ENCODE data around the gene CYTH3.

The CYTH3 gene

DNA sequence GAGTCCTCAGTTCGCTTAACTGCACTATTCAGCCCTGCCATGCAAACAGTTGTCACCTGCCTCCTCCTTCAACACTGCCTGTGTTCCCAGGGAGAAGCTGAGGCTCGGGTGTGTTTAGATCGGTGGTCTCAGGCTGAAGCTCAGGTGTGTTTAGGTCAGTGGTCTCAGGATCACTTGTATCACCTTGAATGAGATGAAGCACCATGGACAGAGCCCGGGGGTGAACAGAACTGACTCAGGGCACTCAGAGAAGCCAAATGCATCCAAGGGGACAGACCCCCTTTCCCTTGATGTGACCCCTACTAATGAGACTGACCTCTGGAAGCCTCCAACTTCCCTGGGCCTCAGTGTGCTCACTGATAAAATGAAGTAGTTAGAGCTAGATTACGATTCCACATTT, 84.0 kb downstream of the CYTH3 start:
- no peak for DNase-seq

DNA sequence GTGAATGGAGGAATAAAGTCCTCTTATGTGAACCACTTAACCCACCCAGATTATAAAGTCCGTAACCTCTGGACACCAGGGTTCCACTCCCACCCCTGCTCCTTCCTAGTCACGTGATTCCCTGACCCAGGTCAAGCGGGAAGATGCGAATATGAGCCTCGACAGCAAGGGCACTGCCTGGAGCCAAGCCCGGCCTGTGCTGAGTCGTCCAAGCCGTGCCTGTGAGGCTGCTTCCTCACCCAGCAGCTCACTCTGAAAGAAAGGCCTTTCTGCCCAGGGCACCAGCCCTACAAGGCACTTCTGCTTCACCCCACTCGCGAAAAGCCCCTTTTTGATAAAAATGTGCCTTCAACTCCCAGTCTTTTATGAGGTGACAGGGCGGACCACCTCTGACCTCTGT, 85.8 kb downstream of the CYTH3 start:
- DNase-seq, result no peak

- no peak for DNase-seq
Observed at GRCh38 chr7:6182993-6183392, 89.4 kb downstream of the CYTH3 start.

DNA sequence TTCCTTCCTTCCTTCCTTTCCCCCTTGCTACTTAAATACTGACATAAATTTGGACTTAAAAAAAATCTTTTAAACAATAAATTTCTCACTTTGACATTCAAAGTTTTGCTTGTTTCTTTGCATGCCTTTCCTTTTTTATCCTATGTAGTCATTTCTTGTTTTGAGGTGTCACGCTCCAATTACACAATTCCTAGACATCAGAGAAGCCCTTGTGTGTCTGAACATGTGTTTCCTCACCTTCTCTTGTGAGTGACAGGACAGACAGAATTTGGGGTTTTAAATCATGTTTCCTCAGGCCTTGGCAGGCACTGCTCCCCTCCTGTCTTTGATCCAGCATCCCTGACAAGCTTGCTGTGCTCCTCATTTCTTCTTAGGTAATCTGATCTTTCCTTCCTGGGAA, 91.3 kb downstream of the CYTH3 start:
- no peak for DNase-seq

GRCh38 chr7:6180344-6180725, 92.1 kb downstream of the CYTH3 start:
- DNase-seq, result no peak

DNA sequence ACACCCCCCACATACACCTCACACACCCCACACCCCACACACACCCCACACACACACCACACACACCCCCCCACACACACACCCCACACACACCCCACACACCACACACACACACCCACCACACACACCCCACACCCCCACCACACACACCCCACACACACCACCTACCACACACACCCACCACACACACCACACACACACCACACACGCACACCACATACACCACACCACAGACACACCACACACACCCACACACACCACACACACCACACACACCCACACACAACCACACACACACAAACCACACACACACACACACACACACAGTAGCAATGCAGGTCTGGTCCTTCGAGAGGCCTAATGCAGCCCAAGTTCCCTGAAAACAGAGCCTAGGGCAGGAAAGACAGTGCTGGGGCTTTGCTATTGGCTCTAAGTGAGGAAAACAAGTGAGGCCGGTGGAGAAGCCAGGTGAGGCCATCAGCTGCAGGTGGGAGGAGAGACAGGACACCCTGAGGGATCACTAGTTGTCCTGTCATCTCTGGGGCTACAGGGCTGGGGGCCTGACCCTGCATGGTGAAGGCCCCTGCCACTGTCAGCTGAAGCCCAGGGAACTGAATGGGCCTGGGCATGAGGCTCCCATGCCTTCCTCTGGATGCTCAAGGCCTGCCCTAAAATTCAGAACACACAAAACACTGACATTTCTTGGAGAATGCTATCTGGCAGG, 92.6 kb downstream of the CYTH3 start:
- DNase-seq, result no peak

GRCh38 chr7:6178298-6179029, 94.0 kb downstream of the CYTH3 start:
- DNase-seq, result no peak

DNA sequence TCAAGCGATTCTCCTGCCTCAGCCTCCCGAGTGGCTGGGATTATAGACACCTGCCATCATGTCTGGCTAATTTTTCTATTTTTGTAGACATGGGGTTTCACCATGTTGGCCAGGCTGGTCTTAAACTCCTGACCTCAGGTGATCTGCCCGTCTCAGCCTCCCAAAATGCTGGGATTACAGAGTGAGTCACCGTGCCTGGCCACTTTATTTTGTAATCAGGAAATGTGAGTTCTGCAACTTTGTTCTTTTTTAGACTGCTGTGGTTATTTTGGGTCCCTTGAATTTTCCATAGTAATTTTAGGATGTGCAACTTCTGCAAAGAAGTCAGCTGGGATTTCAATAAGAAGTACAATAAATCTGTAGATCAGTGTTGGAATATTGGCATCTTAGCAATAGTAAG, 96.8 kb downstream of the CYTH3 start:
- no peak for DNase-seq

- no peak for DNase-seq
Observed at GRCh38 chr7:6172910-6173295, 99.5 kb downstream of the CYTH3 start.

- DNase-seq, result no peak
Observed at GRCh38 chr7:6172224-6172909, 100.1 kb downstream of the CYTH3 start.

- no peak for DNase-seq
Observed at GRCh38 chr7:6171532-6172223, 100.7 kb downstream of the CYTH3 start.

GRCh38 chr7:6170571-6171531, 101.6 kb downstream of the CYTH3 start:
- DNase-seq, result no peak

DNA sequence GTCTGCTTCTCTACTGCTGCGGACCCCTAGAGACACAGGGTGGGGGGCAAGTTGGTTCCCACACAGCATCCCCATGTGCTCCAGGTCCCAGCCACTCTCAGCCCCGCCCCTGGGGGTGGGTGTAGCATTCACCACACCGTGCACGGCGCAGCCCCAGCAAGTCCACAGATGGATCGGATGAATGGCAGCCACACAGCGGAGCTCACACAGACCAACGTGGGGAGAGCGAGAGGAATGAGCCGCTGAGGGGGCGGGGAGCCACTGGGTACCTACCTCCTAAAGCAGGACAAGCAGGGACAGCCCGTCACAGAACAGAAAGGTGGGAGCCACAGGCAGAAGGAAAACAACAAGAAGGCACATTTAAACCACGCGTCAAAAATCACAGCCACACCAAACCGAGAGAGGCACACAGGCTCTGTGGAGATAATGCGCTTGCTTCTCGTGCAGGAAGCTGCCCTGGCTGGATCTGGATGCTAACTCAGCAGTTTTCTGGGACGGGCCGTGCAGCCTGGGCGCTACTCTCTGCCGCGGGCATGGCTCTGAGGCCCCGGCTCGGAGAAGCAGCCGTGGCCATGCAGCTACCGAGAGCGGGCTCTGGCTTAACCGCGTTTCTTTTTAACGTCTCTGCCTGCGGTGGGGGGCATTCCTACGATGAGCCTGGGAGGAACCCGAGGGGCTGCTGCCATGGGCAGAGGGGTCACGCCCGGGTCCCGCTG, 102.5 kb downstream of the CYTH3 start:
- no peak for DNase-seq

DNA sequence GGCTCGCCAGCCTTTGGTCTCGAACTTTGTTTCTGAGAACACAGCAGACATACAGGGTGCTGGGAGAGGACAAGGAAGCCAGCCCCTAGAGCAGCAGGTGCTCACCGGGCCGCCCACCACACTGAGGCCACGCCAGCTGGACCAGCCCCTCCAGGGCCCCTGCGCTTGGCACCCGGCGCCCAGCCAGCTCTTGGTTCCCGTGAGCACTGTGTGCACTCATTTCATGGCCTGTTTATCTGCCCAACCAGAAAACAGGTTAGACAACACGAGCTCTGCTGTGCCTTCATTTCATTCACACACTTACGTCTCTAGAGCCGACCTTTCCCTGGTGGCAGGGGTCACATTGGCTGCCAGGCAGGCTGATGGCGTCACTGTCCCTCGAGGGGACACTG, 104.0 kb downstream of the CYTH3 start:
- no peak for DNase-seq

- DNase-seq, result no peak
Observed at GRCh38 chr7:6167587-6168476, 104.6 kb downstream of the CYTH3 start.

DNA sequence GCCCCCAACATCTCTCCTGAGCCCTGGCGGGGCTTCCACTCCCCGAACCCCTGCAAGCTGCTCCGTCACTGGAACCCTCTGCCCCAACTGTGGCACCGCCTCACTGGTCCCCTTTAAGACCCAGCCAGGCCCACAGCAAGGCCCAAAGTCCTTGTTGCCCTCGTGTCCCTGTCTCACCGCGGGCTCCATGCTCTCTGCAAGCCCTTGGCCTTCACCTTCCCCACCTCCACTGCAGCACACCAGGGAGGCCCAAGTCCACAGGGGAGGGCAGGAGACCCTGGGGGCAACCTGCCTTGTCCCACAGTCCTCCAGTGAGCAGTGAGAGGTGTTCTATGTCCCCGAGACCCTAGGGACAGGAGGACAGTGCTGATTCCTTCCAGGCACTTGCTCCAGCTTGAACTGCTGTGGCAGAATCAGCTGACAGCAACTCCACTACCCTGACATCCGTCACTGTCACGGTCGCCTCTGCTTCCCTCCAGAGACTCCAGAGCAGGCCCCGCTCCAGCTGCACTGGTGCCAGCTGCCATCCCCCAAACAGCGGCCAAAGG, 105.3 kb downstream of the CYTH3 start:
- DNase-seq, result no peak

- no peak for DNase-seq
Observed at GRCh38 chr7:6166443-6166891, 106.0 kb downstream of the CYTH3 start.

DNA sequence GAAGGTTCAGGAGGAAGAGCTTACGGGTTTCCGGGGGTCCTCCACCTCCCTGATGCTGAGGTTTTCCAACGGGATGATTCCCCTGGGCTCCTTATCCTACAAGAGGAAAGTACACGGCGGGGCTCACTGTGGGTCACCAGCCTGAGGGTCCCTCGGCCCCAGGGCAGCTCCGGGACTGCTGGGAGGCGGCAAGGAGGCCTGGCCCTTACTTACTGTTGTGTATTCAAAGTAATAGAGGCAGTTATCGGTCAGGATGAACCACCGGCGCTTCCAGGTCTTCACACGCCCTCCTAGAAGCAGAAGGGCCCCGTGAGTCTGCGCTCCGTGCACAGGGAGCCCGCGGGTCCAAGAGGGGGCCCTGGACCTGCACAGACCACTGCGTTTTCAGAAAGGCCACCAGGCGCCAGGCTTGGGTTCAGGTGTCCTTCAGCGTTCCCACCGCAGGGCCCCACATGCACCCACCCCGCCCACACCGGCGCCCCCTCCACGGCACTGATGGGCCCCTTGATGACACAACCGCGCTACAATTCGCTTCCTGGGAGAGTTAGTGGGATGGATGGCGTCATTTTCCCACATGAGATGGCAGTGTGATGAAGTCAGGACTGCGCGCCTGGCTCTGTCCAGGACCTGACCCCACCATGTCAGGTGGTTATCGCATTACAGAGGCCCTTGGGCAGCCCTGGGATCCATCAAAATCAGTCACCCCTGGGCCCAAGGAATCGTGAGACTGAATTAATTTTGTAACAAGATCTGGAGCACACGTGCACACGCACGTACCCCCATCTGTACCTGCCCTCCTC, 106.7 kb downstream of the CYTH3 start:
- no peak for DNase-seq

DNA sequence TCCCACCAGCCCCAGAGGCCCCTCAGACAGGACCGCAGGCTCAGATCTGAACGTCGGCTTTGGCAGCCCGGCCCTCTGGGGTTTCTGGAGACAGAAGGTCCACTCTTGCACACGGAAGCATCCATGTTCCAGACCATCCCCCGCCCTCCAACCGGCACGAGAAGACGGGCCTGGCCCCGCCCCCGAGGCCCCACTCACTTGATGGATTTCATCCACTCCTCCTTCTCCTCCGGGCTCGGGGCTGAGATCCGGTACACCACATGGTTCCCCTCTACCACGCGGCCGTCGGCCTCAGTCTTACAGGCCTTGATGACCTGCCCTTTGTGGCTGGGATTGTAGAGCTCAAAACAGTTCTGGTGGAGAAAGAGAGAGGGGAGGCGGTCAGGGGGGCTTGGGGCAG, 107.3 kb downstream of the CYTH3 start:
- DNase-seq, result no peak

Measured in NCI-H774 (cell line).